Endothelial cell of umbilical vein (primary cell): Measurements from ENCODE around the gene LYRM4. TPM values are rescaled to one million over a fixed set of nuclear protein-coding genes. Genes with fewer than 3 reads are reported as not detected.

Experiments used
- BruUV-seq: library from RNA; stranded (reverse); fragments of 400-500 nt; replicated peaks from 2 replicates; lab custom pipeline; 2021; lab: Mats Ljungman, UMichigan
- CTCF ChIA-PET: fragments of 300-600, 350-600 bp; sonication (Branson Sonifier 250); formaldehyde crosslinking; loops from one replicate; lab custom pipeline; 2021; ENCODE audit warnings: antibody characterized with exemption, inconsistent platforms; lab: Charles Lee
- POLR2A ChIA-PET: fragments of 300-600, 350-600 bp; sonication (Branson Sonifier 250); formaldehyde crosslinking; loops from one replicate; lab custom pipeline; 2021; ENCODE audit warnings: antibody characterized with exemption, inconsistent platforms; lab: Charles Lee
- DNase-seq: peaks from one replicate; pipeline ENCODE4 v3.0.0-alpha.2; 2011; ENCODE audit warnings: low read depth, low spot score
- FAIRE-seq: peaks from 2 replicates; lab custom pipeline; 2011; peaks lifted over from hg19 to GRCh38; lab: Jason Lieb, UNC
- H2AFZ ChIP-seq: 2 replicates; pipeline ENCODE4 v1.6.0; 2012; ENCODE audit warnings: low read depth, low read length, control low read depth, inconsistent platforms
- H3K27ac ChIP-seq: 2 replicates; pipeline ENCODE4 v1.5.1; 2011; ENCODE audit warnings: low read depth, mild to moderate bottlenecking, control low read depth, low read length, moderate library complexity; ENCODE audit not compliant: insufficient read depth
- H3K27me3 ChIP-seq, 2 experiments: 2 replicates each; pipeline versions ENCODE4 v1.6.0 to v1.6.1; 2011; ENCODE audit warnings: low read length in 2 of 2, mixed read lengths in 1 of 2; ENCODE audit not compliant: control insufficient read depth in 2 of 2, insufficient read depth in 2 of 2
- H3K36me3 ChIP-seq, 2 experiments: 2 replicates in 1 of 2; 3 replicates in 1 of 2; pipeline ENCODE4 v1.5.1; 2011; ENCODE audit warnings: low read length in 2 of 2, mild to moderate bottlenecking in 1 of 2, moderate library complexity in 1 of 2; ENCODE audit not compliant: control insufficient read depth in 2 of 2, insufficient read depth in 2 of 2; ENCODE audit errors: extremely low read depth in 1 of 2
- H3K4me1 ChIP-seq: 3 replicates; pipeline ENCODE4 v1.5.1; 2011; ENCODE audit warnings: mild to moderate bottlenecking, low read length; ENCODE audit not compliant: control insufficient read depth, insufficient read depth; ENCODE audit errors: extremely low read depth
- H3K4me2 ChIP-seq: 2 replicates; pipeline ENCODE4 v1.6.1; 2011; ENCODE audit warnings: low read length, control low read depth, mixed read lengths; ENCODE audit not compliant: insufficient read depth
- H3K4me3 ChIP-seq, 3 experiments: fragments of 200-600 bp in 1 of 3; sonication (generic), shearing (Covaris generic) in 1 of 3; replicated peaks in 1 of 3; 2 replicates each; pipeline ENCODE4 v1.5.1; 2011 to 2016; ENCODE audit warnings: control low read depth in 3 of 3, low read length in 3 of 3, mild to moderate bottlenecking in 2 of 3, inconsistent platforms in 1 of 3, low read depth in 1 of 3, moderate library complexity in 1 of 3; ENCODE audit not compliant: insufficient read depth in 1 of 3
- H3K79me2 ChIP-seq: 2 replicates; pipeline ENCODE4 v1.6.0; 2012; ENCODE audit warnings: low read length, inconsistent platforms; ENCODE audit not compliant: control insufficient read depth, insufficient read depth
- H3K9ac ChIP-seq: replicated peaks from 2 replicates; pipeline ENCODE3; 2011; ENCODE audit warnings: low read length, control low read depth; ENCODE audit not compliant: insufficient read depth; ENCODE audit errors: extremely low read depth
- H3K9me1 ChIP-seq: replicated peaks from 3 replicates; pipeline ENCODE4 v1.6.0; 2011; ENCODE audit warnings: mild to moderate bottlenecking, low read length; ENCODE audit not compliant: control insufficient read depth, insufficient read depth; ENCODE audit errors: extremely low read depth
- H3K9me3 ChIP-seq: replicated peaks from 2 replicates; pipeline ENCODE4 v1.5.1; 2012; ENCODE audit warnings: low read length, inconsistent platforms; ENCODE audit not compliant: control insufficient read depth, insufficient read depth
- H4K20me1 ChIP-seq: replicated peaks from 2 replicates; pipeline ENCODE3; 2011; ENCODE audit warnings: mild to moderate bottlenecking, low read length; ENCODE audit not compliant: control insufficient read depth, insufficient read depth; ENCODE audit errors: extremely low read depth
- CTCF ChIP-seq, 2 donors: IDR thresholded peaks; 1 replicate in 1 of 2; 2 replicates in 1 of 2; pipeline ENCODE4 v1.5.1; 2011; ENCODE audit warnings: low read length in 2 of 2, mild to moderate bottlenecking in 2 of 2, moderate library complexity in 2 of 2, control low read depth in 1 of 2, inconsistent platforms in 1 of 2, low read depth in 1 of 2; ENCODE audit not compliant: insufficient read depth in 1 of 2; ENCODE audit errors: extremely low read depth in 1 of 2
- EZH2 ChIP-seq: IDR thresholded peaks from 2 replicates; pipeline ENCODE4 v1.6.1; 2012; ENCODE audit warnings: borderline replicate concordance, low read depth, mild to moderate bottlenecking, moderate library complexity, low read length, inconsistent platforms; ENCODE audit not compliant: severe bottlenecking
- FOS ChIP-seq: IDR thresholded peaks from 2 replicates; pipeline ENCODE4 v1.6.1; 2011; ENCODE audit warnings: mild to moderate bottlenecking, low read length, moderate library complexity, borderline replicate concordance; ENCODE audit not compliant: insufficient read depth
- GATA2 ChIP-seq: IDR thresholded peaks from 2 replicates; pipeline ENCODE4 v1.7.0; 2011; ENCODE audit warnings: low read depth, mild to moderate bottlenecking, moderate library complexity, mixed read lengths, low read length; ENCODE audit not compliant: insufficient read length, insufficient read depth
- JUN ChIP-seq: IDR thresholded peaks from 2 replicates; pipeline ENCODE4 v1.6.1; 2011; ENCODE audit warnings: borderline replicate concordance, low read depth; ENCODE audit not compliant: insufficient read length, insufficient read depth
- MYC ChIP-seq: IDR thresholded peaks from one replicate; pipeline ENCODE4 v1.6.1; 2011; ENCODE audit warnings: mild to moderate bottlenecking, low read depth, low read length
- POLR2A ChIP-seq: IDR thresholded peaks from 2 replicates; pipeline ENCODE4 v1.6.1; 2012; ENCODE audit warnings: low read depth, mild to moderate bottlenecking, control low read depth, low read length
- POLR2AphosphoS5 ChIP-seq: IDR thresholded peaks from 2 replicates; pipeline ENCODE4 v1.6.1; 2012; ENCODE audit warnings: low read depth, mild to moderate bottlenecking, control low read depth, low read length, moderate library complexity; ENCODE audit not compliant: insufficient read depth
- dilution Hi-C: fragments of 300-500 bp; cut with MboI; formaldehyde crosslinking; loops from one replicate; pipeline ENCODE4 v1.15.0; 2019; ENCODE audit warnings: low sequenced_read_pairs; ENCODE audit not compliant: extremely low pct_ligation_motif_present
- intact Hi-C: fragments of 100-400 bp; cut with micrococcal nuclease; formaldehyde crosslinking; loops from one replicate; pipeline ENCODE4 v1.10.0; 2022
- polyA plus RNA-seq, 4 experiments: library from polyadenylated mRNA; depleted of rRNA in 3 of 4; stranded (reverse) in 3 of 4; unstranded in 1 of 4; fragments of >200 nt; gene quantifications; 2 replicates each; pipeline versions ENCODE4 v1.2.1 to v1.2.3, GENCODE V29; 2011 to 2012; ENCODE audit warnings: missing spikeins in 1 of 4
- total RNA-seq: library from RNA; stranded (reverse); gene quantifications from 2 replicates; pipeline ENCODE4 v1.2.3, GENCODE V29; 2021
- TF ChIP-seq, protein P1 (sequence below): IDR thresholded peaks from 2 replicates; pipeline ENCODE4 v1.6.1; 2011; ENCODE audit not compliant: insufficient read depth, insufficient read length

The LYRM4 gene
- total and polyA plus RNA-seq, 2 donors (not counting 3 experiments of a cell fraction or from before 2014, with no cell fraction given): 39.5 to 44.0 TPM

GRCh38 chr6:5190507-5190906 lies 70.2 kb downstream of the LYRM4 start:
- H3K36me3 ChIP-seq: no peaks in the 10 kb centered on the region
- dilution Hi-C loops: no loop called here
- H3K9me3 ChIP-seq: no peaks in the 10 kb centered on the region
- H3K4me3 ChIP-seq: no peak overlapping the region
- ChIA-PET POLR2A (no interaction called here), CTCF (interaction anchor here (1.0 to 2.4 kb wide), 9 partner anchors 11 to 199 kb away, joined by 3 to 11 read pairs (median 5); partner anchors contain the start of gene LYRM4)
- peak overlapping the region; percentile 37 for H3K27ac ChIP-seq
- H4K20me1 ChIP-seq: no peaks in the 10 kb centered on the region
- TF ChIP-seq GATA2 (no peak), EZH2 (no peak), JUN (peak; percentile 80), CTCF (IDR thresholded peaks at IDR 0.05; ENCODE audit: extremely low read depth in 1 of 2, insufficient read depth in 1 of 2, low read depth in 1 of 2, low read length in 2 of 2) (no peak), POLR2A (no peak), MYC (no peak), POLR2AphosphoS5 (no peak), FOS (peak; percentile 43)
- TF ChIP-seq, protein P1, sequence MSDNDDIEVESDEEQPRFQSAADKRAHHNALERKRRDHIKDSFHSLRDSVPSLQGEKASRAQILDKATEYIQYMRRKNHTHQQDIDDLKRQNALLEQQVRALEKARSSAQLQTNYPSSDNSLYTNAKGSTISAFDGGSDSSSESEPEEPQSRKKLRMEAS: no peak
- H3K4me2 ChIP-seq: peak overlapping the region; percentile 8
- BruUV-seq: no TSS peak
- DNase-seq (peak; percentile 88), FAIRE-seq (peak; percentile 88)
- H3K79me2 ChIP-seq: no peaks in the 10 kb centered on the region
- H3K4me1 ChIP-seq: peaks cover 16% of the 10 kb centered on the region
- no peaks in the 10 kb centered on the region for H3K9me1 ChIP-seq
- H3K9ac ChIP-seq: no peak overlapping the region
- H3K27me3 ChIP-seq: no peaks in the 10 kb centered on the region
- intact Hi-C loops: no loop called here
- H2AFZ ChIP-seq: no peak overlapping the region
